Occipital lobe (tissue), 2 donors: ENCODE data around the gene MYO5C. TPM values are rescaled to one million over a fixed set of nuclear protein-coding genes. Genes with fewer than 3 reads are reported as not detected.
A peak's percentile ranks its signal among the peaks of the same experiment; 100 is the strongest.
"Not testable (repeated sequence)": the region's sequence is repeated elsewhere in the genome, so short reads cannot be mapped to it uniquely, and the experiment has no call there.

Experiments used
- DNase-seq: peaks from one replicate; lab custom pipeline; 2025; lab: John Stamatoyannopoulos, UW
- total RNA-seq: library from RNA; depleted of rRNA; stranded (reverse); fragments of >200 nt; gene quantifications from one replicate; pipeline ENCODE4 v1.2.3, GENCODE V29; 2014

MYO5C gene
- total RNA-seq, 1 donor from 2014 or later: 1.2 TPM

GRCh38 chr15:52243286-52243685 is 52.3 kb downstream of the MYO5C start:
- no peak for DNase-seq

- DNase-seq: no peak
Measured at GRCh38 chr15:52241489-52241888, 54.1 kb downstream of the MYO5C start.

GRCh38 chr15:52240166-52240565 is 55.4 kb downstream of the MYO5C start:
- no peak for DNase-seq

GRCh38 chr15:52238989-52239525 is 56.5 kb downstream of the MYO5C start:
- DNase-seq: not testable (repeated sequence)

- no peak for DNase-seq
Measured at GRCh38 chr15:52238149-52238548, 57.5 kb downstream of the MYO5C start.

- no peak for DNase-seq
Measured at GRCh38 chr15:52236013-52236412, 59.6 kb downstream of the MYO5C start.

GRCh38 chr15:52234596-52235541 is 60.7 kb downstream of the MYO5C start:
- DNase-seq: no peak

GRCh38 chr15:52233405-52233804 is 62.2 kb downstream of the MYO5C start:
- DNase-seq: no peak

- DNase-seq: no peak
Measured at GRCh38 chr15:52232327-52232726, 63.3 kb downstream of the MYO5C start.

- DNase-seq: no peak
Measured at GRCh38 chr15:52230073-52230472, 65.5 kb downstream of the MYO5C start.

- no peak for DNase-seq
Measured at GRCh38 chr15:52228921-52229320, 66.7 kb downstream of the MYO5C start.

GRCh38 chr15:52227456-52227855 is 68.1 kb downstream of the MYO5C start:
- DNase-seq: peak; percentile 12

GRCh38 chr15:52225230-52225629 is 70.4 kb downstream of the MYO5C start:
- no peak for DNase-seq

GRCh38 chr15:52224211-52224610 is 71.4 kb downstream of the MYO5C start:
- no peak for DNase-seq

- DNase-seq: no peak
Measured at GRCh38 chr15:52221730-52222129, 73.9 kb downstream of the MYO5C start.

- no peak for DNase-seq
Measured at GRCh38 chr15:52220937-52221660, 74.5 kb downstream of the MYO5C start.

GRCh38 chr15:52220251-52220650 is 75.4 kb downstream of the MYO5C start:
- no peak for DNase-seq

- DNase-seq: no peak
Measured at GRCh38 chr15:52218816-52219215, 76.8 kb downstream of the MYO5C start.

- DNase-seq: no peak
Measured at GRCh38 chr15:52218371-52218770, 77.2 kb downstream of the MYO5C start.

- DNase-seq: no peak
Measured at GRCh38 chr15:52217186-52217585, 78.4 kb downstream of the MYO5C start.

- DNase-seq: no peak
Measured at GRCh38 chr15:52214553-52214952, 81.1 kb downstream of the MYO5C start.

- DNase-seq: no peak
Measured at GRCh38 chr15:52213206-52213605, 82.4 kb downstream of the MYO5C start.
